ENCODE measurements around the gene NUCKS1.

The NUCKS1 gene

GRCh38 chr1:205670611-205671430, 79.2 kb downstream of the NUCKS1 start:
- no peak for DNase-seq (ENCODE audit: low read depth in 2 of 3, low spot score in 1 of 3)

- DNase-seq (ENCODE audit: low read depth in 2 of 3, low spot score in 1 of 3) = no peak
Measured at GRCh38 chr1:205670150-205670446, 79.9 kb downstream of the NUCKS1 start.

DNA sequence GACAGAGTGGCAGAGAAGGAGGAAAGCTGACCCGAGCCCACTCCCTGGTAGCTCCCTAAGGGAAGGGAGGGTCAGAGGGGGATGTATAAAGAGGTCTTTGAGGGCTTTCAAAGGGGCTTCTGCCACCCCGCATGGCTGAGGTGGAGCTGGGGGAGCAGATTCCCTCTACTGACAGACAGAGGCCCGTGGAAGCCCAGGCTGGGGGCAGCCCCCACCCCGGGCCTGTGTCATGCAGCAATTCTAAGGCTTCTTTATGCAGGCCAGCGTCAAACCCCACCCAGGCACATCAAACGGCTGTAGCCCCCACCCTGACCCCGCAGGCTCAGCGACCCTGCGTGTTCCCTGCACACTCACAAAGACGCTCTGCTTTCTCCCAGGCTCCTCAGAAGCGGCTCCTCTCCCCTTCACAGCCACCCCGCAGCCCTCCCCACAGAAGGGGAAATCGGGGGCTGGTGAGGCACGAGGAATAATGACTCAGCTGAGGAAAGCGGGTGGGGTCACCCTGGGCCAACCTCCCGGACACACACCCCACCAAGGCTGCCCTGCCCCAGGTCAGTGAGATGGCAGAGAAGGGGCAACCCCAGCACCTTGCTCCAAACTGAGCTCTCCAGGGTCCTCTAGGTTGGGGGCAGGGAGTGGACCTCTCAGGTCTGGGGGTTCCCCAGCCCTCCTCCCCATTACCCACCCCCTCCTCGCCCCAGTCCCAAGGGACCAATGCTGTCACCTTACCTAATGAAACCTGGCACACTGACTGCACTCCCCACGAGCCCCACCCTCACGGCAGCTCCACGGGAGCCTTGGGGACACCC, 80.4 kb downstream of the NUCKS1 start:
- DNase-seq (ENCODE audit: low read depth in 2 of 3, low spot score in 1 of 3) = no peak

GRCh38 chr1:205668951-205669340, 81.0 kb downstream of the NUCKS1 start:
- DNase-seq (ENCODE audit: low read depth in 2 of 3, low spot score in 1 of 3) = no peak

GRCh38 chr1:205667909-205668643, 81.9 kb downstream of the NUCKS1 start:
- DNase-seq (ENCODE audit: low read depth in 2 of 3, low spot score in 1 of 3) = no peak

DNA sequence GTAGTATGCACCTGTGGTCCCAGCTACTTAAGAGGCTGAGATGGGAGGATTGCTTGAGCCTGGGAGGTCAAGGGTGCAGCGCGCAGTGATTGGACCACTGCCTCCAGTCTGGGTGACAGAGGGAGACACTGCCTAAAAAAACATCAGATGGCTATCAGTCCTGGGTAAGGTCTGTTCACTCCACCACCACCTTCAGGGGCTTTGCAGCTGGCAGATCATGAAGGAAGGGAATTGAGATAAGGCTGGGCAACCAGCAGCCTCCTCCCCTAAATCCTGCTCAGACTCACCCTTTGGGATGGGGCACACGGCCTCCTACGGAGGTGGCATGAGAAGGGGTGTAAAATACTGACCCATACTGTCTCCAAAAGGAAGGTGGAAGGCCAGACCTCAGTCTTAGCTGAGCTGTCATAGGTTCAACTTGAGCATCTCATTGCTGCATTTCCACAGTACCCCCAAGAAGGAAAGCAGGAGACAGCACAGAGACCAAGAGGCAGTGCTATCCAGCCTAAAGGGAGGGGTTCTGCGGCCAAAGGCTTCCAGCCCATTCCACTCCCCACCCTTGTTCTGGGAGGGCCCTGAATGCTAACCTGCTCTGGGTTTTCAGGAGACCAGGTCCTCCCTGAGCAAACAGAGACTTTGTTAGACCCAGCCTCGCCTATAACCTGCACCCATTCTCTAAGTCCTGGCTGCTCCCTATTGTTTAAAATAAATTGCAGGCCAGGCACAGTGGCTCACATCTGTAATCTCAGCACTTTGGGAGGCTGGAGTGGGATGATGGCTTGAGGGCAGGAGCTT, 83.4 kb downstream of the NUCKS1 start:
- no peak for DNase-seq (ENCODE audit: low read depth in 2 of 3, low spot score in 1 of 3)

DNA sequence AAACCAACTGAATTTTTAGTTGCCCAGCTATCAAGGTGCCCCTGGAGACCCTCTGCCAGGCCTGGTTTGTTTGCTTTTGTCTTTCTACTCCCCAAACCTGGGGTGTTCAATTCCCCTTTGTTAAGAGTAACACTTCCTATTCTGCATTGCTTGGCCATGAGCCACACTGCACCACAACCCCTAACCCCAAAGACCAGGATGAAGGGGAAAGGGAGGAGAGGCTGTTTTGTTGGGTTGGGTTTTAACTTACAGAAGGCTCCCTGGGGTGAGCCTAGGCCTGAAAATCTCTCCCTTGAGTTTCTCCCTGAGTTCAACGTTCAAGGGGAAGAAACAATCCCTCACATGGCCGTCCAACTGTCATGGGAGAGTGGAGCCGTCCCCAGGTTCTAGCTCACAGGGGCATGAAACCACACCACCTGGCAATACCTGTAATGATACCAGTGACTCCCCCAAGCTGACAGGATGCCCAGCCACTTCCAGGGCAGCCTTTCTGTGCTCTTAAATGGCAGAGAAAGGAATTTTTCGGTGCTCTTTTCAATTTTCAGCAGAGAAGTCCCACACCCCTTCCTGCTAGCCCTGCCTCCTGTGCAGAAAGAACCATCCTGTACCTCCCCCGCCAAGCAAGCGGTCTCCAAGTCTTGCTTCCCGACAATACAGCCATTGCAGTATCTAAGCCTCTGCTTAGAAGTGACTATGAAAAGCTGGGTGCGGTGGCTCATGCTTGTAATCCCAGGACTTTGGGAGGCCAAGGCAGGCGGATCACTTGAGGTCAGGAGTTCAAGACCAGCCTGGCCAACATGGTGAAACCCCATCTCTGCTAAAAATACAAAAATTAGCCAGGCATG, 84.6 kb downstream of the NUCKS1 start:
- DNase-seq (ENCODE audit: low read depth in 2 of 3, low spot score in 1 of 3) = no peak

DNA sequence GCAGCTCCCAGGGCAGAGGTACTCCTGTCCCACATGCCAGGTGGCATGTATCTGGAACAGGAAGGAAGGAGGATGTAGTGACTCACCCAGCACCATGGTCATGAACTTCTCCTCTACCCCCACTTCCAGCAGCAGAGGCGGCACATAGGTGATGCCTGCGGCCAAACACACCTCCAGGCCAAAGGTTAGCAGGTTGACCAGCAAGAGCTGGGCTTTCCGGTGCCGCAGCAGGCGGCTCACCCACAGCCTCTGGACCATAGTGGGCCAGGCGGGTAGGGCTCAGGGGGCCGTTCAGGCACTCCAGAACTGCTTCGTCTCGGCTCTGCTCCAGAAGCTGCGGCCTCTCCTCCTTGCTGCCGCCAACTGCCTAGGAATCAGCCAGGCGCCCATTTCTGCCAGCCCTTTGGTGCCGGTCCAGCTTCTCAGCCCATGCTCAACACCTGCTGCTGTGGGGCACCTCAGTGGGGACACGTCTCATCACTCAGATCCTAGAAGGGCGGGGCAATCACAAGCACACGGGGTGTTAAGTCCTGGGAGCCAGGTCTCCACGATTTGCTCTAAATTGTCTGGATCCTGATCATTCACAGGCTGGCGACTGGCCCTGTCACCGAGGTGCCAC, 85.5 kb downstream of the NUCKS1 start:
- no peak for DNase-seq (ENCODE audit: low read depth in 2 of 3, low spot score in 1 of 3)

GRCh38 chr1:205663286-205663936, 86.6 kb downstream of the NUCKS1 start:
- no peak for DNase-seq (ENCODE audit: low read depth in 2 of 3, low spot score in 1 of 3)
